Thyroid gland (tissue), 4 donors: Measurements from ENCODE around the gene PSMC5. TPM values are rescaled to one million over a fixed set of nuclear protein-coding genes. Genes with fewer than 3 reads are reported as not detected.
"Not testable (repeated sequence)": the region's sequence is repeated elsewhere in the genome, so short reads cannot be mapped to it uniquely, and the experiment has no call there.

Experiments
- DNase-seq, 2 donors: peaks; one replicate each; pipeline ENCODE4 v3.0.0-alpha.2; 2019
- H3K27ac ChIP-seq, 3 donors: fragments of 200-600 bp; sonication (generic); 1 replicate in 2 of 3; 2 replicates in 1 of 3; pipeline ENCODE4 v1.5.1; 2016 to 2019; ENCODE audit warnings: mild to moderate bottlenecking in 1 of 3, moderate library complexity in 1 of 3
- H3K27me3 ChIP-seq: fragments of 200-600 bp; sonication (generic); one replicate; pipeline ENCODE4 v1.5.1; 2019
- H3K36me3 ChIP-seq, 2 donors: fragments of 200-600 bp; sonication (generic); one replicate each; pipeline ENCODE4 v1.5.1; 2016 to 2019
- H3K4me1 ChIP-seq, 2 donors: fragments of 200-600 bp; sonication (generic); one replicate each; pipeline ENCODE4 v1.5.1; 2017 to 2019
- H3K4me3 ChIP-seq, 3 donors: fragments of 200-600 bp; sonication (generic); replicated peaks in 1 of 3; 1 replicate in 2 of 3; 2 replicates in 1 of 3; pipeline ENCODE4 v1.5.1; 2016; ENCODE audit warnings: mild to moderate bottlenecking in 1 of 3
- H3K9me3 ChIP-seq: fragments of 200-600 bp; sonication (generic); one replicate; pipeline ENCODE4 v1.5.1; 2017
- CTCF ChIP-seq, 6 experiments: fragments of 200-600 bp in 3 of 6; fragments of 450-650 bp in 3 of 6; sonication (generic) in 3 of 6; IDR thresholded peaks; one replicate each; pipeline ENCODE4 v1.5.1; 2016 to 2019; ENCODE audit warnings: antibody characterized with exemption in 6 of 6, mild to moderate bottlenecking in 2 of 6, inconsistent platforms in 1 of 6, moderate library complexity in 1 of 6
- POLR2A ChIP-seq, 2 donors: fragments of 450-650 bp; IDR thresholded peaks; one replicate each; pipeline ENCODE4 v1.6.1; 2017; ENCODE audit warnings: antibody characterized with exemption in 2 of 2, mild to moderate bottlenecking in 2 of 2, moderate library complexity in 1 of 2
- WGBS, 2 donors: methylation state at CpG; one replicate each; pipeline ENCODE4 v1.1.5; 2017; 5-methylcytosine and 5-hydroxymethylcytosine counted together
- intact Hi-C: fragments of 100-400 bp; cut with DNase I; formaldehyde crosslinking; loops from one replicate; pipeline ENCODE4 v1.15.1; 2023
- total RNA-seq, 4 donors: library from RNA; depleted of rRNA; stranded (reverse); fragments of >200 nt; gene quantifications; one replicate each; pipeline ENCODE4 v1.2.3, GENCODE V29; 2016

The PSMC5 gene
- total RNA-seq, 4 donors from 2014 or later, result 79.1 to 98.3 (median 86.4) TPM

DNA sequence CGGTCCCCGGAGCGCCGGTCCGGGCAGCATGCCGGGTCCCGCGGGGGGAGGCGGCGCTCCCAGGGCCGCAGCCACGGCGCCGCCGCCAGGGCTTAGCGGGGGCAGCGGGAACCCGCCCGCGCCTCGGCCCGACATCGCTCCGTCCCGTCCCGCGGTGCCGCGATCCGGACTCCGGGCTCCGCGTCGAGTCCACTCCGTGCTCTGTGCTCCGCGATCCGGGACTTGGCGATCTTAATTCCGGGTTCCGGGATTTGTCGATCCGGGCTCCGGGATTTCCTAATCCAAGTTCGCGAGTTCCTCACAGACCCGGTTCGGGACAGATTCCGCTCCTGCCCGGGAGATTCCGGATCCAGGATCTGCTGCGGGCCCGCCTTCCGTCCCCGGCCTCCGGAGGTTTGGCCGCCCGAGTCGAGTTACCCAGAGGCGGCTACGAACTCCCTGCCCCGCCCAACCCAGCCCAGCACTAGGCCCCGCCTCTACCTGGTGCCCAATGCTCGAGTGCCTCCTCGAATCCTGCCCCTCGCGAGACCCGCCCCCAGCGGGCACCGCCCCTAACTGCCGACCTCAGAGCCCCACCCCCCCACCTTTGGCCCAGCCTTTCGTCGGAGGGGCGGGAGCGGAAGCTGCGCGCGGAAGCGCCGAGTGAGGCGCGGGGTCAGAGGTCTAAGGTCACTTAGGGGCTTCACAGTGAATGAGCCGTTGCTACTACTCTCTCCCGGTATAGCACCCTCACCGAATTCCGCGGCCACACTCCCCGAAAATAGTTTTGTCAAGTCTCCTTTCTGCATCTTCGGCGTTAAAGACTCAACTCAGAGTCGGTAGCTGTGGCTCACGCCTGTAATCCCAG lies 15.5 kb downstream of the PSMC5 start, which contains the start of gene SMARCD2:
Gene SMARCD2 (minus strand): TSS at position 146 of the 847 bp plus-strand sequence. CDS start 11 bp downstream, at position 135.
- TF ChIP-seq CTCF (IDR thresholded peaks at IDR 0.05), result peak in 1 of 6 experiments; percentile 16
- peak; percentile 58 to 70 for TF ChIP-seq POLR2A (IDR thresholded peaks at IDR 0.05)
- DNase-seq, result peak; percentile 97 to 98
- WGBS, 2 donors, result 0 to 1% methylated on average over 1 to 21 of the region's 92 CpGs
- Histone ChIP-seq H3K4me3 (peak within 1 kb of the TSS; percentile 61 to 96 (median 89)), H3K9me3 (no peaks in the 10 kb centered on the region), H3K4me1 (peaks cover 49 to 51% of the 10 kb centered on the region in 2 donors), H3K27me3 (no peaks in the 10 kb centered on the region), H3K36me3 (no peaks in the 10 kb centered on the region), H3K27ac (peak within 1 kb of the TSS; percentile 85 to 96 (median 88))
- intact Hi-C loops, result no loop called here

DNA sequence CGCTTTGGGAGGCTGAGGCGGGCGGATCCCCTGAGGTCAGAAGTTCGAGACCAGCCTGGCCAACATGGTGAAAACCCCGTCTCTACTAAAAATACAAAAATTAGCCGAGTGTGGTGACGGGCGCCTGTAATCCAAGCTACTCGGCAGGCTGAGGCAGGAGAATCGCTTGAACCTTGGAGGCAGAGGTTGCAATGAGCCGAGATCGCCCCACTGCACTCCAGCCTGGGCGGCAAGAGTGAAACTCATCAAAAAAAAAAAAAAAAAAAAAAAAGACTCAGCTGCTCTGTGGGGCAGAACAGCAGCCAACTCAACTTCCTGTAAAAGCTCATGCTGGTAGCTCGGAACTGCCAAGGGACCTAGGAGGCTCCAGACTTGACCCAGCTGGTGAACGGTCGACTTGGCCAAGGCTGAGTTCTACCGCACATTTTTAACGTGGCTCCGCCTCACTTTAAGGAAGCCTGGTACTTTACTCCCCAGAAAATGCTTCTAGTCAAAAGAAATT lies 16.2 kb downstream of the PSMC5 start:
- WGBS, 2 donors, result 4 to 6% methylated on average over 14 to 19 of the region's 19 CpGs
- H3K27me3 ChIP-seq, H3K9me3 ChIP-seq, intact Hi-C loops, H3K36me3 ChIP-seq: not testable (repeated sequence)
- Histone ChIP-seq H3K27ac (peak overlapping the region; percentile 85 to 93 (median 88)), H3K4me1 (peaks cover 42 to 44% of the 10 kb centered on the region in 2 donors), H3K4me3 (peak overlapping the region in 2 of 3 donors; percentile 19 to 39)
- peak; percentile 78 to 79 for DNase-seq

DNA sequence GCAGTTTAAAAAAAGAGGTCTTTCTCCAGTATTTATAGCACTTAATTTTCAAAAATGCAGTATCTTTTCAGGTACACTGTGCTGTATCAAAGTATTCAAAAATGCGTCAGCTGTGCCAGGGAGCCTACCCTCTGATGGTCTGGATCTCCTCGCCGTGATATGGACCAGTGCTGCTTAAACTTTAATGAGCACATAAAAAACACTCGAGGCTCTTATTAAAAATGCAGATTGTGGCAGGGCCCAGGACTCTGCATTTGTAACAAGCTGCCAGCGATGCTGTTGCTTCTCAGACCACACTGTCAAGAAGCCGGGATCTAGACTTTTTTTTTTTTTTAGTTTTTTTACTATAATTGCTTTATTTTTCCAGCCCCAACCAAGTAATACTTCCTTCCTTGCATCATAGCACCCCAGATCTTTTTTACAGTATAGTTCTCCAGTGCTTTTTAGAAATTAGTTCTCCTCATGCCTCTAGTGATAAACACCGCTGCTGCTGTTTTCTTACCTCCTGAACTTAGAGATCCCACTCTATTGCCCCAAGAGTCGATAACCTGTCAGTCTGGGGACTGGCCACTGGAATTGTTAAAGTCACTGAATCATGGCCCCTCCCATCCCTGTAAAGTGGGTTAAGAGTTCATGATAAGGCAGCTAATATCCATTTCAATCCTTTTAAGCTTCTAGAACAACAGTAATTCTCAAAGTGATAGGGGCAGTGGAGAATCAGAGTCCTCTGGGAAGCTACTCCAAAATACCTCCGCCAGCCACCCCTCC lies 16.9 kb downstream of the PSMC5 start:
- peaks cover 36 to 37% of the 10 kb centered on the region in 2 donors for H3K4me1 ChIP-seq
- no peak for DNase-seq
- peak overlapping the region; percentile 85 to 93 (median 88) for H3K27ac ChIP-seq
- H3K36me3 ChIP-seq, result no peaks in the 10 kb centered on the region
- 67 to 72% methylated on average over 9 of the region's 9 CpGs for WGBS, 2 donors
- H3K9me3 ChIP-seq, result no peaks in the 10 kb centered on the region
- intact Hi-C loops, result no loop called here
- TF ChIP-seq POLR2A (IDR thresholded peaks at IDR 0.05) (no peak), CTCF (IDR thresholded peaks at IDR 0.05) (no peak)
- no peaks in the 10 kb centered on the region for H3K27me3 ChIP-seq
- peak overlapping the region in 1 of 3 donors; percentile 39 for H3K4me3 ChIP-seq

DNA sequence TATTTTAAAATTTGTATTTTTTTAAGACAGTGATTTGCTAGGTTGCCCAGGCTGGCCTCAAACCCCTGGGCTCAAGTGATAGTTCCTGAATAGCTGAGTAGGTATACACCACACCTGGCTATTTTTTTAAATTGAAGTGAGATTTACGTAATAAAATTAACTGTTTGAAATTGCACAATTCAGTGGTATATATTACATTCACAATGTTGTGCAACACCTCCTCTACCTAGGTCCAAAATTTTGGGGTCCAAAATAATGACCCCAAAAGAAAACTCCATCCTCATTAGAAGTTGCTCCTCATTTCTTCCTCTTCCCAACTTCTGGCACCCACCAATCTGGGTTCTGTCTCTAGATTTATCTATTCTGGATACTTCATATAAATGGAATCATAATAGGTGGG lies 18.3 kb downstream of the PSMC5 start:
- intact Hi-C loops, result no loop called here
- no peaks in the 10 kb centered on the region for H3K27me3 ChIP-seq
- no peak overlapping the region for H3K27ac ChIP-seq
- no peaks in the 10 kb centered on the region for H3K9me3 ChIP-seq
- WGBS, 2 donors, result 43 to 44% methylated on average over 1 of the region's 1 CpG
- H3K4me1 ChIP-seq, result peaks cover 22 to 23% of the 10 kb centered on the region in 2 donors
- no peaks in the 10 kb centered on the region for H3K36me3 ChIP-seq
- H3K4me3 ChIP-seq, result no peak overlapping the region
- DNase-seq, result no peak
- no peak for TF ChIP-seq CTCF (IDR thresholded peaks at IDR 0.05)
- TF ChIP-seq POLR2A (IDR thresholded peaks at IDR 0.05), result no peak

DNA sequence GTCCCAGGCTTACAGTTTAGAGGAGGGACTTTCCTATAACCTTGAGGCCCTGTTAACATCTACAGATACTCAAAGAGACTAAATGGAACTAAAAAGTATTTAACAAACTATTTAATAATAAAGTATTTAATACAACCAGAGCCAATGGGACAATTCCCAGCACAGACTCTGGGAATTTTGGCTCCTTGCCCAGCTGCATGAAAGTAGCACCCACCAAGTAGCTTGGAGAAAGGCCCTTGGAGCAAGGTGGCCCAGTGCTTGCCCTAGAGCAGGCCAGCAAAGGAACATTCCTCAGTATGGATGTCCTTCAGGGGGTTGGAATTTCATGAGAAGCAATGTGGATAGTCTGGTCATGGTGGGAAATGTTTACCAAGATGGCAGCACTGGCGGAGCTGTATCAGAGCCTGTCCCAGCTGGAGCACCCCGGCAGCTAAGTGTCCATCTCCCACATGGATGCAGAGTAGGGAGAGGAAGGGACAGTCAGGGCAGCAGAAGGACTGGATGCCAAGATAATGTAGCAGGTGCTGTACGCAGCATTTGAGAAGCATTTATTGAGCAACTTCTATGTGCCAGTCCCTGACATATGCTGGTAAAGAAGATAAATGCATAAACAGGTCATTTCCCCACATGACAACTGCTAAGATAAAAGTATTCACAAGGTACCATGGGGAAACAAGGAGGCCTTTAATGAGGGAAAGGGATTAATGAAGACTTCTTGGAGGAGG lies 20.5 kb downstream of the PSMC5 start:
- no peak overlapping the region for H3K27ac ChIP-seq
- no peaks in the 10 kb centered on the region for H3K36me3 ChIP-seq
- intact Hi-C loops, result no loop called here
- 72 to 78% methylated on average over 3 of the region's 3 CpGs for WGBS, 2 donors
- no peaks in the 10 kb centered on the region for H3K9me3 ChIP-seq
- no peak overlapping the region for H3K4me3 ChIP-seq
- DNase-seq, result no peak
- no peaks in the 10 kb centered on the region for H3K27me3 ChIP-seq
- peaks cover 11 to 14% of the 10 kb centered on the region in 2 donors for H3K4me1 ChIP-seq
- TF ChIP-seq CTCF (IDR thresholded peaks at IDR 0.05), result no peak
- no peak for TF ChIP-seq POLR2A (IDR thresholded peaks at IDR 0.05)
